ENCODE data around the gene CDC45. TPM values are rescaled to one million over a fixed set of nuclear protein-coding genes. Genes with fewer than 3 reads are reported as not detected.

CDC45 gene
- total and polyA plus RNA-seq, 7 donors = 0.14 to 16.6 (median 6.1) TPM; not detected in 3

GRCh38 chr22:19454156-19454555 is 25.6 kb upstream of the CDC45 start:
- WGBS, 2 donors = 76 to 89% methylated on average over 6 of the region's 6 CpGs
- H3K36me3 ChIP-seq = peaks cover 34 to 92% (median 49%) of the 10 kb centered on the region in 4 donors
- no peak for TF ChIP-seq POLR2A (IDR thresholded peaks at IDR 0.05)
- no peak for TF ChIP-seq POLR2AphosphoS5 (IDR thresholded peaks at IDR 0.05)
- TF ChIP-seq EP300 (IDR thresholded peaks at IDR 0.05) = no peak
- no peak for TF ChIP-seq CTCF (IDR thresholded peaks at IDR 0.05)

GRCh38 chr22:19455033-19455432 is 24.7 kb upstream of the CDC45 start:
- intact Hi-C loops (cut with DNase I) = no loop called here
- WGBS, 2 donors = 98 to 99% methylated on average over 2 of the region's 2 CpGs
- Histone ChIP-seq H3K4me1 (no peaks in the 10 kb centered on the region), H3K36me3 (peaks cover 34 to 100% (median 49%) of the 10 kb centered on the region in 4 donors), H3K9me3 (no peaks in the 10 kb centered on the region), H3K27me3 (no peaks in the 10 kb centered on the region), H3K27ac (no peak overlapping the region), H3K4me3 (no peak overlapping the region)
- TF ChIP-seq CTCF (IDR thresholded peaks at IDR 0.05) (no peak), POLR2AphosphoS5 (IDR thresholded peaks at IDR 0.05) (no peak), POLR2A (IDR thresholded peaks at IDR 0.05) (no peak)
- DNase-seq = no peak

More at GRCh38 chr22:19454156-19454555, 25.6 kb upstream of the CDC45 start:
- intact Hi-C loops (cut with DNase I) = no loop called here
- H3K27me3 ChIP-seq = no peaks in the 10 kb centered on the region
- H3K9me3 ChIP-seq = no peaks in the 10 kb centered on the region
- no peaks in the 10 kb centered on the region for H3K4me1 ChIP-seq
- H3K4me3 ChIP-seq = no peak overlapping the region
- no peak overlapping the region for H3K27ac ChIP-seq
- no peak for DNase-seq

GRCh38 chr22:19455585-19456370 is 23.9 kb upstream of the CDC45 start:
- Histone ChIP-seq H3K27ac (no peak overlapping the region), H3K36me3 (peaks cover 34 to 98% (median 49%) of the 10 kb centered on the region in 4 donors), H3K9me3 (no peaks in the 10 kb centered on the region), H3K4me1 (no peaks in the 10 kb centered on the region), H3K27me3 (no peaks in the 10 kb centered on the region), H3K4me3 (no peak overlapping the region)
- no peak for TF ChIP-seq CTCF (IDR thresholded peaks at IDR 0.05)
- no peak for TF ChIP-seq EP300 (IDR thresholded peaks at IDR 0.05)
- no peak for TF ChIP-seq POLR2AphosphoS5 (IDR thresholded peaks at IDR 0.05)
- WGBS, 2 donors = 78 to 90% methylated on average over 4 of the region's 4 CpGs
- intact Hi-C loops (cut with DNase I) = no loop called here
- no peak for DNase-seq

GRCh38 chr22:19456541-19456940 is 23.2 kb upstream of the CDC45 start:
- H3K9me3 ChIP-seq = no peaks in the 10 kb centered on the region
- peaks cover 34 to 98% (median 52%) of the 10 kb centered on the region in 4 donors for H3K36me3 ChIP-seq
- 95 to 96% methylated on average over 10 of the region's 10 CpGs for WGBS, 2 donors

GRCh38 chr22:19457828-19458428 is 21.8 kb upstream of the CDC45 start:
- H3K36me3 ChIP-seq = peaks cover 34 to 92% (median 49%) of the 10 kb centered on the region in 4 donors
- intact Hi-C loops (cut with DNase I) = no loop called here
- no peaks in the 10 kb centered on the region for H3K27me3 ChIP-seq
- WGBS, 2 donors = 95 to 96% methylated on average over 8 of the region's 8 CpGs
- H3K9me3 ChIP-seq = no peaks in the 10 kb centered on the region
- H3K4me1 ChIP-seq = no peaks in the 10 kb centered on the region
- DNase-seq = no peak
- no peak for TF ChIP-seq CTCF (IDR thresholded peaks at IDR 0.05)
- no peak for TF ChIP-seq POLR2A (IDR thresholded peaks at IDR 0.05)
- no peak for TF ChIP-seq POLR2AphosphoS5 (IDR thresholded peaks at IDR 0.05)
- TF ChIP-seq EP300 (IDR thresholded peaks at IDR 0.05) = no peak
- no peak overlapping the region for H3K4me3 ChIP-seq
- no peak overlapping the region for H3K27ac ChIP-seq

More at GRCh38 chr22:19456541-19456940, 23.2 kb upstream of the CDC45 start:
- intact Hi-C loops (cut with DNase I) = no loop called here
- no peak for DNase-seq
- H3K27ac ChIP-seq = no peak overlapping the region
- no peaks in the 10 kb centered on the region for H3K27me3 ChIP-seq
- no peaks in the 10 kb centered on the region for H3K4me1 ChIP-seq
- no peak overlapping the region for H3K4me3 ChIP-seq
- TF ChIP-seq POLR2A (IDR thresholded peaks at IDR 0.05) = no peak

Data from sigmoid colon (tissue), 7 donors.